Measurements from ENCODE around the gene FLT3. TPM values are rescaled to one million over a fixed set of nuclear protein-coding genes. Genes with fewer than 3 reads are reported as not detected.

The FLT3 gene
- total and polyA plus RNA-seq, 8 donors, result 2.3 to 4.0 (median 3.3) TPM

DNA sequence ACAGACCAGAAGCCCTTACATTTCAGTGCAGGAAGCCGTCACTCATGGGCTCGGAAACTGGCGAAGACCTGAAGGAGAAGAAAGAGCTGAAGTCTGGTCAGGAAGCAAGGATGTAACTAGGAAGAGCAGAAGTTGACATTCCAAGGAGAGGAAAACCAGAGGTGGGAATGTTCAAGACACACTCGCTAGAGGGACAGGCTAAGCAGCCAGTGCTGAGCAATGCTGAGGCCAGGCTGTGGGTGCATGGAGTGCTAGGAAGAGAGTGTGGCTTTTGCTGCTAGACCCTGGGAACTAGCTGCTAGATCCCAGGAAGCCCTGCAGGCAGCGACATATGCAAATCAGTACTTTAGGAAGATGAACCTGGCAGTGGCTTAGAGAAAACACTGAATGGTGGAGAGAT lies 99.8 kb downstream of the FLT3 start:
- Histone ChIP-seq H3K9me3 (no peaks in the 10 kb centered on the region), H3K4me3 (no peak overlapping the region), H3K36me3 (no peaks in the 10 kb centered on the region), H3K4me1 (no peaks in the 10 kb centered on the region), H3K27me3 (no peaks in the 10 kb centered on the region), H3K27ac (no peak overlapping the region)
- ATAC-seq, result no peak
- TF ChIP-seq, protein P1, sequence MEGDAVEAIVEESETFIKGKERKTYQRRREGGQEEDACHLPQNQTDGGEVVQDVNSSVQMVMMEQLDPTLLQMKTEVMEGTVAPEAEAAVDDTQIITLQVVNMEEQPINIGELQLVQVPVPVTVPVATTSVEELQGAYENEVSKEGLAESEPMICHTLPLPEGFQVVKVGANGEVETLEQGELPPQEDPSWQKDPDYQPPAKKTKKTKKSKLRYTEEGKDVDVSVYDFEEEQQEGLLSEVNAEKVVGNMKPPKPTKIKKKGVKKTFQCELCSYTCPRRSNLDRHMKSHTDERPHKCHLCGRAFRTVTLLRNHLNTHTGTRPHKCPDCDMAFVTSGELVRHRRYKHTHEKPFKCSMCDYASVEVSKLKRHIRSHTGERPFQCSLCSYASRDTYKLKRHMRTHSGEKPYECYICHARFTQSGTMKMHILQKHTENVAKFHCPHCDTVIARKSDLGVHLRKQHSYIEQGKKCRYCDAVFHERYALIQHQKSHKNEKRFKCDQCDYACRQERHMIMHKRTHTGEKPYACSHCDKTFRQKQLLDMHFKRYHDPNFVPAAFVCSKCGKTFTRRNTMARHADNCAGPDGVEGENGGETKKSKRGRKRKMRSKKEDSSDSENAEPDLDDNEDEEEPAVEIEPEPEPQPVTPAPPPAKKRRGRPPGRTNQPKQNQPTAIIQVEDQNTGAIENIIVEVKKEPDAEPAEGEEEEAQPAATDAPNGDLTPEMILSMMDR (IDR thresholded peaks at IDR 0.05), result no peak
- intact Hi-C loops (cut with DNase I), result no loop called here
- DNase-seq, result no peak
- WGBS, 2 donors, result 45 to 46% methylated on average over 5 of the region's 5 CpGs
- FAIRE-seq, result no peak

DNA sequence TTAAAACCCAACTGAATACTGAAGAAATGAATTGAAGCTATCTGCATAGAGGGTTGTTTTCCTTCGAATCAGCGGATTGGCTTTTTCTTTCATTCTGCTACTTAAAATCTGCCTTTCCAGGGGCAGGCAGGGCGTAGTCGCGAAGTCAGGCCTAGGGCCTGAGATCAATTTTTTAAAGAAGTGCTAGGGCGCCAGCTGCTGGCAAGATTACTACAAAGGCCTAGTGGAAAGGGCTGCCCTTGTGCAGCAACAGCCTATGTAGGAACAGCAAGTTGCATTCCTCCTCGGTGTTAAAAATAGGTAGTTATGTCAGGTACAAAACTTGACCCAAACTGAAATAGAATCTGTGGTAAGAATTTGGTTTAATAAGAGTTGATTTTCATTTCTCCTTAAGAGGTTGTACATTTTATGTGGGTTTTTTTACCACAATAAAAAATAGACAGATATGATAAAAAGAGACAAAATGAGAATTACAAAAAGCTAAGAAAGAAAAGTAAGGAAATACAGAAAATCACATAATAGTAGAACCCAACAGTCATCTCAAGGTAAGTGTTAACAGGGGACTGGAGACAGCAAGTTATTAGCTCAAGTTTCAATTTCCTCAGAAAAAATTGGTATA lies 102.4 kb downstream of the FLT3 start:
- Histone ChIP-seq H3K4me3 (no peak overlapping the region), H3K9me3 (no peaks in the 10 kb centered on the region), H3K27me3 (no peaks in the 10 kb centered on the region), H3K4me1 (no peaks in the 10 kb centered on the region), H3K36me3 (no peaks in the 10 kb centered on the region), H3K27ac (no peak overlapping the region)
- WGBS, 2 donors, result 21 to 25% methylated on average over 7 of the region's 7 CpGs
- DNase-seq, result peak in 4 of 6 donors; percentile 28 to 66 (median 50)
- ATAC-seq, result peak; percentile 66 to 93 (median 88)
- no peak for FAIRE-seq
- intact Hi-C loops (cut with DNase I), result no loop called here
- TF ChIP-seq, protein P1 (IDR thresholded peaks at IDR 0.05), result no peak

DNA sequence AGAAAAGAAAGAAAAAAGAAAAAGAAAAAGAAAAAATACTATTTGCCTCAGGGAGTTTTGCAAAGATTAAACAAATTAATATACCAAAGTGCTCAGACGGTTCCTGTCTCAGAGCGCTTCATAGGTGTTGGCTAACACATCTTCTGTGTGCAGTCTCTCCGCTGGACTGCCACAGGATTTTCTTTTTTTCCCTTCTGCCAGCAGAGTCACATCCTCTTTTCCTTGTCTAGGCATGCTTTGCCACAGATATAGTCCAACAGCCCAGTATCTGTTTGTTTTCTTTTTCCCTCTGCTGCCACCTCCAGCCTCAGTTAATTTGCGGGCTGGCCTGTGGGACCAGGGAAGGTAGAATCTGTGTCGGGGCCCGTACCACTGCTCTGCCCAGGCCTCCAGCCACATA lies 108.5 kb downstream of the FLT3 start:
- WGBS, 2 donors, result 76 to 86% methylated on average over 6 of the region's 6 CpGs
- H3K27me3 ChIP-seq, result no peaks in the 10 kb centered on the region
- no peak for FAIRE-seq

DNA sequence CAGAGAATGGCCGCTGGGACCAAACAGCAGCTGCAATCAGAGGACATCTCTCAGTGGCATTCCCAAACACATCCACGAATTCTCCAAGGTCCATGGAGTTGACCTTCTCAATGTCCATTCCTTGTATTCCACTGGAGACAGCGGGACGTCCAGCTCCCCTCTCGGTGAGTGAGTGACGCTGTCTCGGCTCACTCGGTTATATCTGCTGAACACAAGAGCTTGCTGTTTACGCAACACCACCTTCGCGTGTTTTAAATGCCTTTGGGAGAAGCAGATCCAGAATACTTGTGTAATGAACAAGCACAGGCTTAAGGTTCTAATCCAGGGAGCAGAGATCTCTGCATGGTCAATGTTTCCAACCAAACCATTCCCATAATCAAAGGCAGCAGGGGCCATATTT lies 111.9 kb downstream of the FLT3 start, which contains the start of gene URAD:
Gene URAD (minus strand): TSS at position 174 of the 400 bp plus-strand sequence. CDS start 56 bp downstream, at position 118.
- Histone ChIP-seq H3K4me1 (no peaks in the 10 kb centered on the region), H3K4me3 (no peak within 1 kb of the TSS), H3K27ac (no peak within 1 kb of the TSS), H3K36me3 (no peaks in the 10 kb centered on the region), H3K27me3 (peaks cover 0 to 3% (median 0%) of the 10 kb centered on the region in 4 donors), H3K9me3 (no peaks in the 10 kb centered on the region)
- intact Hi-C loops (cut with DNase I), result loop anchor here in 2 of 3 donors (10.0 kb wide), 1 partner anchor 624 kb away; no protein-coding TSS in a partner anchor
- no peak for FAIRE-seq
- no peak for DNase-seq
- TF ChIP-seq, protein P1 (IDR thresholded peaks at IDR 0.05), result no peak
- ATAC-seq, result no peak
- 54 to 55% methylated on average over 11 of the region's 11 CpGs for WGBS, 2 donors

More for the DNA sequence above, 108.5 kb downstream of the FLT3 start:
- no peak overlapping the region for H3K4me3 ChIP-seq
- no peaks in the 10 kb centered on the region for H3K36me3 ChIP-seq
- intact Hi-C loops (cut with DNase I), result no loop called here
- H3K27ac ChIP-seq, result no peak overlapping the region
- H3K9me3 ChIP-seq, result no peaks in the 10 kb centered on the region
- TF ChIP-seq, protein P1 (IDR thresholded peaks at IDR 0.05), result no peak
- H3K4me1 ChIP-seq, result no peaks in the 10 kb centered on the region
- ATAC-seq (no peak), DNase-seq (no peak)

- intact Hi-C loops (cut with DNase I), result loop anchor here in 2 of 3 donors (10.0 kb wide), 1 partner anchor 621 kb away; no protein-coding TSS in a partner anchor
- H3K4me1 ChIP-seq, result peaks cover 0 to 3% (median 1%) of the 10 kb centered on the region in 3 donors
- ATAC-seq, result no peak
- 54 to 83% methylated on average over 1 of the region's 1 CpG for whole genome bisulfite sequencing, 2 donors
- TF ChIP-seq, protein P1 (IDR thresholded peaks at IDR 0.05), result no peak
- no peak overlapping the region for H3K27ac ChIP-seq
- H3K4me3 ChIP-seq, result no peak overlapping the region
- DNase-seq, result no peak
- FAIRE-seq, result no peak
- no peaks in the 10 kb centered on the region for H3K9me3 ChIP-seq
- peaks cover 0 to 4% (median 0%) of the 10 kb centered on the region in 4 donors for H3K27me3 ChIP-seq
- H3K36me3 ChIP-seq, result no peaks in the 10 kb centered on the region
These were observed 114.8 kb downstream of the FLT3 start for GRCh38 chr13:27985600-27985999.

Measured in pancreas (tissue), 10 donors.